ENCODE results near the gene RPS21. TPM values are rescaled to one million over a fixed set of nuclear protein-coding genes. Genes with fewer than 3 reads are reported as not detected.

RPS21 gene
- total and polyA plus RNA-seq, 11 donors = 434 to 3,051 (median 712) TPM

GRCh38 chr20:62361799-62362589, 24.9 kb upstream of the RPS21 start:
- intact Hi-C loops (cut with DNase I) = no loop called here
- Histone ChIP-seq H3K27ac (peak overlapping the region; percentile 37 to 97 (median 90)), H3K27me3 (peaks cover 0 to 16% (median 0%) of the 10 kb centered on the region in 9 donors), H3K9me3 (no peaks in the 10 kb centered on the region), H3K4me3 (no peak overlapping the region), H3K4me1 (peaks cover 33 to 96% (median 85%) of the 10 kb centered on the region in 12 donors), H3K36me3 (peaks cover 0 to 15% (median 0%) of the 10 kb centered on the region in 9 donors)
- DNase-seq = peak; percentile 16 to 67 (median 59)
- TF ChIP-seq, protein P1, sequence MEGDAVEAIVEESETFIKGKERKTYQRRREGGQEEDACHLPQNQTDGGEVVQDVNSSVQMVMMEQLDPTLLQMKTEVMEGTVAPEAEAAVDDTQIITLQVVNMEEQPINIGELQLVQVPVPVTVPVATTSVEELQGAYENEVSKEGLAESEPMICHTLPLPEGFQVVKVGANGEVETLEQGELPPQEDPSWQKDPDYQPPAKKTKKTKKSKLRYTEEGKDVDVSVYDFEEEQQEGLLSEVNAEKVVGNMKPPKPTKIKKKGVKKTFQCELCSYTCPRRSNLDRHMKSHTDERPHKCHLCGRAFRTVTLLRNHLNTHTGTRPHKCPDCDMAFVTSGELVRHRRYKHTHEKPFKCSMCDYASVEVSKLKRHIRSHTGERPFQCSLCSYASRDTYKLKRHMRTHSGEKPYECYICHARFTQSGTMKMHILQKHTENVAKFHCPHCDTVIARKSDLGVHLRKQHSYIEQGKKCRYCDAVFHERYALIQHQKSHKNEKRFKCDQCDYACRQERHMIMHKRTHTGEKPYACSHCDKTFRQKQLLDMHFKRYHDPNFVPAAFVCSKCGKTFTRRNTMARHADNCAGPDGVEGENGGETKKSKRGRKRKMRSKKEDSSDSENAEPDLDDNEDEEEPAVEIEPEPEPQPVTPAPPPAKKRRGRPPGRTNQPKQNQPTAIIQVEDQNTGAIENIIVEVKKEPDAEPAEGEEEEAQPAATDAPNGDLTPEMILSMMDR (IDR thresholded peaks at IDR 0.05) = no peak
- TF ChIP-seq POLR2A (IDR thresholded peaks at IDR 0.05) = no peak
- WGBS, 4 donors = 68 to 76% (median 70%) methylated on average over 23 to 34 of the region's 34 CpGs
- no peak for ATAC-seq

DNA sequence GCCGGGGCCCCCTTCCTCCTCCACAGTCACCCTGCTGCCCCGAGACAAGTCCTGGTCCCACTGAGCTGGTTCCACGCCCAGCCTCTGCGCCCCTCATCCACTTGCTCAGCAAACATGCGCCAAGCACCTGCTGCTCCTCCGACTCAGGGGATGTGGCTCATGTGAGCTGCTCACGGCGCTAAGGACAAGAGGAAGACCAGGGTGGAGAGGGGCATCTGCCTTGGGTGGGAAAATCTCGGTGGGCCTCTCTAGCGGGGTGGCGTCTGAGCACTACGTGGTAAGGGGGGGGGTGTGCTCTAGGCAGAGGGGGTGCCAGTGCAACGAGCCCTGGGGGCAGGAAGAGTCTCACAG, 24.3 kb upstream of the RPS21 start:
- intact Hi-C loops (cut with DNase I) = no loop called here
- H3K9me3 ChIP-seq = no peaks in the 10 kb centered on the region
- DNase-seq = peak in 2 of 5 donors; percentile 24 to 51
- H3K4me1 ChIP-seq = peaks cover 33 to 95% (median 82%) of the 10 kb centered on the region in 12 donors
- H3K27me3 ChIP-seq = peaks cover 0 to 17% (median 0%) of the 10 kb centered on the region in 9 donors
- H3K36me3 ChIP-seq = peaks cover 0 to 15% (median 0%) of the 10 kb centered on the region in 9 donors
- TF ChIP-seq POLR2A (IDR thresholded peaks at IDR 0.05) = no peak
- TF ChIP-seq, protein P1 (IDR thresholded peaks at IDR 0.05) = no peak
- WGBS, 4 donors = 62 to 74% (median 67%) methylated on average over 10 to 13 of the region's 13 CpGs
- ATAC-seq = no peak
- H3K27ac ChIP-seq = peak overlapping the region in 10 of 12 donors; percentile 15 to 97 (median 92)
- no peak overlapping the region for H3K4me3 ChIP-seq

DNA sequence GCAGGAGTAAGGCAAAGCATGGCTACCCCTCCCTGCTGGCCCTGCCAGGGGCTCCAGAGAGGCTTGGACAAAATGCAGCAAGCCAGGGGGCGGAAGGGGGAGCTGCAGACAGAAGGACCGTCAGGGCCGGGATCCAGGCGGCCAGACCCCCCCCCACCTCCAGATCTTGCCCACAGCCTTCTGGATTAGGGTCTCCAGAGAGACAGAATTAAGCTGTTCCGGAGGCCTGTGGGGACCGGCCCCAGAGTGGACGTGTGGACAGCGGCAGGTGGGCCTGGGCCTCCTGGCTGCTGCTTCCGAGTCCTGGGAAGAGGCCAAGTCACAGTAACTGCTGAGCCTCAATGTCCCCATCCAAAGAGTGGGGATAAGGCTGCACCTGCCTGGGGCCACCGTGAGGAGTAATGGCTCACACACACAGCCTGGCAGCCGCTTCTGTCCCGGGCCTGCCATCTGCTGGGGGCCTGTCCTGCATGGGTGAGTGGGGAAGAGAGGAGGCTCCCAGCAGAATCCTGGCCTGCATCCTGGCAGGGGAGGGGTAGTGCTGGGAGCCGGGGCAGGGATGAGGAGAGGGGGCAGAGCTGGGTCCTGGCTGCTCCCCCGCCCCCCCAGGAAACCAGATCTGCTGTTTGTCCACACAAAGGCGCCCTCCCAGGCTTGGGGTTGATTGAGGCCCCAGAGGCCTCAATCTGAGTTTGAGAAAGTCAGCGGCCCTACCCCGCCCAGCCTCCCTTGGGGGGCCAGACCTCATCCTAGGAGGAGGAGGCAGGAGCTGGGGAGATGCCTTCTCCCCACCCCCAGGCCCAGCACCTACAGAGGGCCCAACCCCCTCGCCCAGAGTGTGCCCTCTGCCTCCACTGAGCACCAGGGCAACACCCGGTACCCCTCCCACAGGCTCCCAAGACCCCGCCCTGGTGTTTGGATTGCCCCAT, 23.6 kb upstream of the RPS21 start:
- intact Hi-C loops (cut with DNase I) = no loop called here
- WGBS, 4 donors = 57 to 68% (median 61%) methylated on average over 15 to 20 of the region's 20 CpGs
- Histone ChIP-seq H3K27ac (peak overlapping the region in 11 of 12 donors; percentile 84 to 97 (median 93)), H3K27me3 (peaks cover 0 to 23% (median 0%) of the 10 kb centered on the region in 9 donors), H3K4me3 (peak overlapping the region in 4 of 12 donors; percentile 85 to 96 (median 94)), H3K4me1 (peaks cover 27 to 95% (median 82%) of the 10 kb centered on the region in 12 donors), H3K36me3 (peaks cover 0 to 15% (median 0%) of the 10 kb centered on the region in 9 donors), H3K9me3 (no peaks in the 10 kb centered on the region)
- DNase-seq (peak; percentile 20 to 60 (median 44)), ATAC-seq (no peak)
- TF ChIP-seq, protein P1 (IDR thresholded peaks at IDR 0.05) = peak in 3 of 12 donors; percentile 7 to 25 (median 8)
- no peak for TF ChIP-seq POLR2A (IDR thresholded peaks at IDR 0.05)

All from heart left ventricle (tissue), 16 donors.